ENCODE data around the gene SLC7A14.

DNA sequence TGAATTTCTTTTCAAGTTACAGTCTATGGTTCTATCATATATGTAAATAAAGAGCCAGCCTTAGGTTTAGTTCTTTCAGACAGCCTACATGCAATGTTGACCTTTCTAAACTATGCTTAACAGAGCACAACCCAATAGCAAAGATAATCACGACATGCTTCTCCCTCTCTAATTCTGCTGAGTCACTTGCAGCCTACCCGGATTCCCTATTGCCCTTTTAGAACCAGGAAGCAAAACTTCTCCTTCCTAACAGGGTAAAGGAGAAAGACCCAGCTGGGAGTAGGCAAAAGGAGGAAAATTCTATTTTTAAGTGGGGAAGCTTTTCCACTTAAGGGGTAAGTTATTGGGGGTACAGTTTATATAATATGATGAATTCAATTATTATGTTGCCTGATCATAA, 79.3 kb downstream of the SLC7A14 start:
- TF ChIP-seq, protein P1, sequence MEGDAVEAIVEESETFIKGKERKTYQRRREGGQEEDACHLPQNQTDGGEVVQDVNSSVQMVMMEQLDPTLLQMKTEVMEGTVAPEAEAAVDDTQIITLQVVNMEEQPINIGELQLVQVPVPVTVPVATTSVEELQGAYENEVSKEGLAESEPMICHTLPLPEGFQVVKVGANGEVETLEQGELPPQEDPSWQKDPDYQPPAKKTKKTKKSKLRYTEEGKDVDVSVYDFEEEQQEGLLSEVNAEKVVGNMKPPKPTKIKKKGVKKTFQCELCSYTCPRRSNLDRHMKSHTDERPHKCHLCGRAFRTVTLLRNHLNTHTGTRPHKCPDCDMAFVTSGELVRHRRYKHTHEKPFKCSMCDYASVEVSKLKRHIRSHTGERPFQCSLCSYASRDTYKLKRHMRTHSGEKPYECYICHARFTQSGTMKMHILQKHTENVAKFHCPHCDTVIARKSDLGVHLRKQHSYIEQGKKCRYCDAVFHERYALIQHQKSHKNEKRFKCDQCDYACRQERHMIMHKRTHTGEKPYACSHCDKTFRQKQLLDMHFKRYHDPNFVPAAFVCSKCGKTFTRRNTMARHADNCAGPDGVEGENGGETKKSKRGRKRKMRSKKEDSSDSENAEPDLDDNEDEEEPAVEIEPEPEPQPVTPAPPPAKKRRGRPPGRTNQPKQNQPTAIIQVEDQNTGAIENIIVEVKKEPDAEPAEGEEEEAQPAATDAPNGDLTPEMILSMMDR (IDR thresholded peaks at IDR 0.05; ENCODE audit: low read depth, low read length): no peak
- TF ChIP-seq MYC (IDR thresholded peaks at IDR 0.05; ENCODE audit: low read depth, low read length): no peak

Data from NB4 (cell line).